ENCODE data around the gene TCF4.

DNA sequence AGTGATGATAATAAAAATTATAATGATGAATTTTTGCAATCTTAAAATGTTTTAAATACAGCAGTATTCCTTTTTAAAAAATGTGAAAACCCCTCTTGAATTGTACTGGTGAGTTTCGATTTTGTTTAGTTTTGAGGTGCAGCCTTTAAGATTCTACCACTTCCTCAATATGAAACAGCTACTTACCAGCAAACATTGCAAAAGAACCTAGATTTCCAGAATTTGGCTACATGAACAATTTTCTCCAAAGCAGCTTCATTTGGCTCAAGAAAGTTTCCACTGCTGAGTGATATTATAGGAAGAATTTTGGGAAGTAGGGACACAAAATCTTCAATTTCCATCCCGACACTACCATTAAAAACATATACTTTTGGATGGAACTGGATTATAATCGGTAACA is 12.0 kb downstream of the TCF4 start:
- TF ChIP-seq, protein P1, sequence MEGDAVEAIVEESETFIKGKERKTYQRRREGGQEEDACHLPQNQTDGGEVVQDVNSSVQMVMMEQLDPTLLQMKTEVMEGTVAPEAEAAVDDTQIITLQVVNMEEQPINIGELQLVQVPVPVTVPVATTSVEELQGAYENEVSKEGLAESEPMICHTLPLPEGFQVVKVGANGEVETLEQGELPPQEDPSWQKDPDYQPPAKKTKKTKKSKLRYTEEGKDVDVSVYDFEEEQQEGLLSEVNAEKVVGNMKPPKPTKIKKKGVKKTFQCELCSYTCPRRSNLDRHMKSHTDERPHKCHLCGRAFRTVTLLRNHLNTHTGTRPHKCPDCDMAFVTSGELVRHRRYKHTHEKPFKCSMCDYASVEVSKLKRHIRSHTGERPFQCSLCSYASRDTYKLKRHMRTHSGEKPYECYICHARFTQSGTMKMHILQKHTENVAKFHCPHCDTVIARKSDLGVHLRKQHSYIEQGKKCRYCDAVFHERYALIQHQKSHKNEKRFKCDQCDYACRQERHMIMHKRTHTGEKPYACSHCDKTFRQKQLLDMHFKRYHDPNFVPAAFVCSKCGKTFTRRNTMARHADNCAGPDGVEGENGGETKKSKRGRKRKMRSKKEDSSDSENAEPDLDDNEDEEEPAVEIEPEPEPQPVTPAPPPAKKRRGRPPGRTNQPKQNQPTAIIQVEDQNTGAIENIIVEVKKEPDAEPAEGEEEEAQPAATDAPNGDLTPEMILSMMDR (IDR thresholded peaks at IDR 0.05), result no peak
- no peak for TF ChIP-seq POLR2A (IDR thresholded peaks at IDR 0.05)
